ENCODE data around the gene UBL4A. TPM values are rescaled to one million over a fixed set of nuclear protein-coding genes. Genes with fewer than 3 reads are reported as not detected.

UBL4A gene
- total RNA-seq, 1 donor from 2014 or later: 21.2 TPM

DNA sequence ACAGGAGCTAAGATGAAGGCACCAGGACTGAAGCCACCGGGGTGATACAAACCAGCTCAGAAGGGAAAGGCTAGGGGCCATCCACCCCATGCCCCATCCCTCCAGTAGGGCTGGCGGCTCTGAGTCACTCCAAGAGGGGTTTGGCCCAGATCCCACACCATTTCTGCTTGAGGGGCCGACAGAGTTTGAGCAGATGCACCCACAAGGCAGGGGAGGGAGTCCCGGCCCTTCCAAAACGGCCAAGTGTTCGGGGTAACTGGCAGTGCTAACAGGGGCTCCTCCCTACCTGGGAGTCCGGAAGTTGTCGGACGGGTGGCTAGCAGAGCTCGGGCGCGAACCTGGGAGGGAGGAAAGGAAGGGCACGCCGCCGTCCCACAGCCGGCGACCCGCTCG is 3.6 kb upstream of the UBL4A start:
- Mint-ChIP-seq H3K9me3 (ENCODE audit: low read depth) (no peaks in the 10 kb centered on the region), H3K36me3 (ENCODE audit: low read depth) (peaks cover 4% of the 10 kb centered on the region), H3K4me1 (ENCODE audit: low read depth) (peaks cover 16% of the 10 kb centered on the region), H3K4me3 (ENCODE audit: unreplicated experiment) (peak overlapping the region; percentile 78), H3K27me3 (ENCODE audit: low read depth) (no peaks in the 10 kb centered on the region), H3K27ac (ENCODE audit: unreplicated experiment) (peak overlapping the region; percentile 88)
- TF ChIP-seq, protein P1, sequence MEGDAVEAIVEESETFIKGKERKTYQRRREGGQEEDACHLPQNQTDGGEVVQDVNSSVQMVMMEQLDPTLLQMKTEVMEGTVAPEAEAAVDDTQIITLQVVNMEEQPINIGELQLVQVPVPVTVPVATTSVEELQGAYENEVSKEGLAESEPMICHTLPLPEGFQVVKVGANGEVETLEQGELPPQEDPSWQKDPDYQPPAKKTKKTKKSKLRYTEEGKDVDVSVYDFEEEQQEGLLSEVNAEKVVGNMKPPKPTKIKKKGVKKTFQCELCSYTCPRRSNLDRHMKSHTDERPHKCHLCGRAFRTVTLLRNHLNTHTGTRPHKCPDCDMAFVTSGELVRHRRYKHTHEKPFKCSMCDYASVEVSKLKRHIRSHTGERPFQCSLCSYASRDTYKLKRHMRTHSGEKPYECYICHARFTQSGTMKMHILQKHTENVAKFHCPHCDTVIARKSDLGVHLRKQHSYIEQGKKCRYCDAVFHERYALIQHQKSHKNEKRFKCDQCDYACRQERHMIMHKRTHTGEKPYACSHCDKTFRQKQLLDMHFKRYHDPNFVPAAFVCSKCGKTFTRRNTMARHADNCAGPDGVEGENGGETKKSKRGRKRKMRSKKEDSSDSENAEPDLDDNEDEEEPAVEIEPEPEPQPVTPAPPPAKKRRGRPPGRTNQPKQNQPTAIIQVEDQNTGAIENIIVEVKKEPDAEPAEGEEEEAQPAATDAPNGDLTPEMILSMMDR (IDR thresholded peaks at IDR 0.05): no peak
- DNase-seq (ENCODE audit: low spot score): no peak

DNA sequence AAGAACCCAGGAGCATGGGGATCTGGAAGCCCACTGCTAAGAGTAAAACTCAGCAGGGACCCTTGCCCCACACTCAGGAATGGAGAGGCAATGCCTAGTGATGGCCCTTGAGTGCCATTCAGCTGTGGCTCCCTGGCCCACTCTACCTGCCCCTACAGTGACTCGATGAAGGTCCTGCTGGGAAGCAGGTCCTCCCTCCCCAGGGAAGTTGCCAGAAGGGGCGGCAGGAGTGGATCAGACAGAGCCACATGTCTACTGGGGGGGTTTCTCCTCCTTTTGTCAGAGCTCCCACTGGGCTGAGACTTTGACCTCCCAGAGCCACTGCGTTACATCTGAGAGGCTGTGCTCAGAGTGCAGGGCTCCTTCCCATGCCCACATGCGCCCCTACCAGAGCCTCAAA is 2.8 kb upstream of the UBL4A start:
- Mint-ChIP-seq H3K4me3 (ENCODE audit: unreplicated experiment) (peak overlapping the region; percentile 78), H3K27me3 (ENCODE audit: low read depth) (no peaks in the 10 kb centered on the region), H3K36me3 (ENCODE audit: low read depth) (peaks cover 4% of the 10 kb centered on the region), H3K9me3 (ENCODE audit: low read depth) (no peaks in the 10 kb centered on the region), H3K27ac (ENCODE audit: unreplicated experiment) (peak overlapping the region; percentile 88), H3K4me1 (ENCODE audit: low read depth) (peaks cover 16% of the 10 kb centered on the region)
- TF ChIP-seq, protein P1 (IDR thresholded peaks at IDR 0.05): no peak
- DNase-seq (ENCODE audit: low spot score): no peak

DNA sequence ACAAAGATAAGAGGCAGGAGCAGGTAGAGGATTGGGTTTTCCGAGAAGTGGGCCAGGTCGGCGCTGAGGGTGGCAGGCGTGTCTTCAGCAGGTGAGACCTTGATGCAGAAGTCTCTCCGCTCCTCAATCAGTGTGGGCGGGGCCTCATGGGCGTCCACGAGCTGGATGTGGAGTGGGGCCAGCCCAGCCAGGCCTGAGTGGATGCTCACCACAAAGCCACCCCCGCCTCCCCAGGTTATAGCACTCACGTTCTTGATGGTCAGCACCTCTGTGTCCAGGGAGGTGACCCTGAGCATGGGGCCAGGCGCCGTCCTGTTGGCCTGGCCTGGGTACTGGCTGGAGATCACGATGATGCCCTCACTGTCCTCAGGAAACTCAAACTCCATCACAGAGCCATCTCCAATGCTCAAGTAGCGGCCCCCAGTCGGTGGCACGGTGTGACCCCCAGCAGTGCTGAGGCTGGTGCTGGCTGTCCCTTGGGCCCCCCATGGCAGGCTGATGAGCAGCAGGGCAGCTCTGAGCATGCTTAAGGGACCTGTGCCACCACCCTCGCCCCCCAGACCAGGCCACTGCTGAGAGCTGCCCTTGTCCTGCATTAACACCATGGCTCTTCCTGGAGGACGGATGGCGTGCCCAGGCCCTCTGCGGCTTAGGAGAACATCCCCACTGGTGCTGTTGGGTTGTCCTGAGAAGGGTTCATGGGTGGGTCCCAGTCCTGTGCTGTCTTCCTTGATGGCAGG is 2.1 kb upstream of the UBL4A start:
- H3K36me3 Mint-ChIP-seq (ENCODE audit: low read depth): peaks cover 5% of the 10 kb centered on the region
- H3K9me3 Mint-ChIP-seq (ENCODE audit: low read depth): peaks cover 1% of the 10 kb centered on the region
- no peak overlapping the region for H3K4me3 Mint-ChIP-seq (ENCODE audit: unreplicated experiment)
- no peaks in the 10 kb centered on the region for H3K27me3 Mint-ChIP-seq (ENCODE audit: low read depth)
- H3K27ac Mint-ChIP-seq (ENCODE audit: unreplicated experiment): no peak overlapping the region
- H3K4me1 Mint-ChIP-seq (ENCODE audit: low read depth): peaks cover 16% of the 10 kb centered on the region
- TF ChIP-seq, protein P1 (IDR thresholded peaks at IDR 0.05): no peak
- no peak for DNase-seq (ENCODE audit: low spot score)

DNA sequence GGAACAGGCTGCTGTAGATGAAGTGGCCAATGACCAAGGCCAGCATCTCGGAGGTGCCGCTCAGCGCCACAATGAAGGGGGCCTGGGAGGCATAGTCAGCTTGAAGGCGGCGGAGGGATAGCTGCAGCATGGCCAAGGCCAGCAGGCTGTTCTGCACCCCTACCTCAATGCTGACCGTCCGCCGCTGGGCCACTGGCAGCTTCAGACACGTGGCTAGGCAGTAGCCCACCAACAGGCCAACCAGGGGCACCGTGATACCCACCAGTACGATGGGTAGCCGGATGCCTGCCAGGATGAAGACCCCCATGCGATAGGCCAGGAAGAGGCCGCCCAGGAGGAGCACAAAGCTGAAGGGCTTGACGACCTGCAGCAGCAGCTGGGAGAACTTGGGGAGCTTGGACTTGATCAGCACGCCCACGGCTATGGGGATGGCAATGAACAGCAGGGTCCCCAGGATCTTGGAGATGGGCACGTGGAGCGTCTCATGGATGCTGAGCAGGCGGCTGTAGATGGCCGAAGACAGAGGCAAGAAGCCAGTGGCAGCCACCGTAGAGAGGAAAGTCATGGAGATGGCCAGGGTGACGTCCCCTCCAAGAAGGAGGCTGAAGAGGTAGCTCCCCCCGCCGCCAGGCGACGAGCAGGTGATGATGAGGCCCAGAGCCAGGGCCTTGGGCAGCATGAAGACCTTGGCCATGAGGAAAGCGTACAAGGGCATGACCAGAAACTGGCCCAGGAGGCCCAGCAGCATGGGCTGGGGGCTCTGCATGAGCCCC is 1.3 kb upstream of the UBL4A start:
- no peaks in the 10 kb centered on the region for H3K27me3 Mint-ChIP-seq (ENCODE audit: low read depth)
- no peak overlapping the region for H3K27ac Mint-ChIP-seq (ENCODE audit: unreplicated experiment)
- TF ChIP-seq, protein P1 (IDR thresholded peaks at IDR 0.05): no peak
- no peak overlapping the region for H3K4me3 Mint-ChIP-seq (ENCODE audit: unreplicated experiment)
- H3K9me3 Mint-ChIP-seq (ENCODE audit: low read depth): peaks cover 4% of the 10 kb centered on the region
- DNase-seq (ENCODE audit: low spot score): no peak
- H3K4me1 Mint-ChIP-seq (ENCODE audit: low read depth): peaks cover 16% of the 10 kb centered on the region
- peaks cover 7% of the 10 kb centered on the region for H3K36me3 Mint-ChIP-seq (ENCODE audit: low read depth)

DNA sequence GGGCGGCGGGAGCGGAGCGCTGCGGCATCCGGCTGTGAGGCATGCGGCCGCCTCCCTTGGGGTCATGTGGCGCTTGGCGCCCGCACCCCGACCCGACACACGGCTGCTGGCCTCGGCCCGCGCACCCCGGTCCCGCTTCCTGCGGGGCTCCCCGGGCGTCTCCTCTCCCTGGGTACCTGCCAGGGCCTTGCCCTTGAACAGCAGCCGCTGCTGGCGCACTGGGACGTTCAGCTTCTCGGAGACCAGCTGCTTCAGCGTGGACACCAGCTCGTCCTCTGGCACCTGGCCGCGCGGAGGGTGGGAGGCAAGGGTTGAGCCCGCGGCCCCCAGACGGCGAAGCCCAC is 391 bp downstream of the UBL4A start:
- Mint-ChIP-seq H3K27me3 (ENCODE audit: low read depth) (no peaks in the 10 kb centered on the region), H3K9me3 (ENCODE audit: low read depth) (peaks cover 4% of the 10 kb centered on the region), H3K27ac (ENCODE audit: unreplicated experiment) (no peak overlapping the region), H3K36me3 (ENCODE audit: low read depth) (peaks cover 7% of the 10 kb centered on the region), H3K4me1 (ENCODE audit: low read depth) (peaks cover 16% of the 10 kb centered on the region), H3K4me3 (ENCODE audit: unreplicated experiment) (peak overlapping the region; percentile 19)
- TF ChIP-seq, protein P1 (IDR thresholded peaks at IDR 0.05): no peak
- DNase-seq (ENCODE audit: low spot score): peak; percentile 89

Measured in chondrocyte (in vitro differentiated cells).